GM20431 (cell line): ENCODE data around the gene FCHO2.

Experiments
- in situ Hi-C: fragments of 300-500 bp; cut with MseI, MboI; formaldehyde crosslinking; loops from one replicate; pipeline ENCODE4 v1.15.0; 2020; ENCODE audit warnings: low sequenced_read_pairs; ENCODE audit not compliant: unreplicated experiment

The FCHO2 gene

GRCh38 chr5:73103870-73104299, 148.0 kb downstream of the FCHO2 start:
- in situ Hi-C loops = no loop called here

- in situ Hi-C loops = no loop called here
Observed at GRCh38 chr5:73104326-73104725, 148.5 kb downstream of the FCHO2 start.

GRCh38 chr5:73106335-73106734, 150.5 kb downstream of the FCHO2 start:
- in situ Hi-C loops = no loop called here

GRCh38 chr5:73110190-73110589, 154.3 kb downstream of the FCHO2 start:
- in situ Hi-C loops = no loop called here

DNA sequence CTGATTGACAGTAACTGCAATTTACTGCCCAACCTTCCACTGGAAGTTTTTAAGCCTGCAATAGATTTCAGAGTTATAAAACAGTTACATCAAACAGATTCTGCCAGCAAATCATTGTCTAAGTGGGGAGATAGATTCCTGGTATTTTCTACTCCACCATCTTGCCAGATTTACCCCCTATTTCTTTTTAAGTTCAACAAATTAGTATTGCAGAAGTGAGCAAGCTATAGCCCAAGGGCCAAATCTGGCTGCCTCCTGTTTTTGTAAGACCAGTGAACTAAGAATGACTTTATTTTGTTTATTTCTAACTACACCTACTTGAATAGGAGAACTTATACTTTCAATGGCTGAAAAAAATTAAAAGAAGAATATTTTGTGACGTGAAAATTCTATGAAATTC, 155.7 kb downstream of the FCHO2 start:
- in situ Hi-C loops = no loop called here

DNA sequence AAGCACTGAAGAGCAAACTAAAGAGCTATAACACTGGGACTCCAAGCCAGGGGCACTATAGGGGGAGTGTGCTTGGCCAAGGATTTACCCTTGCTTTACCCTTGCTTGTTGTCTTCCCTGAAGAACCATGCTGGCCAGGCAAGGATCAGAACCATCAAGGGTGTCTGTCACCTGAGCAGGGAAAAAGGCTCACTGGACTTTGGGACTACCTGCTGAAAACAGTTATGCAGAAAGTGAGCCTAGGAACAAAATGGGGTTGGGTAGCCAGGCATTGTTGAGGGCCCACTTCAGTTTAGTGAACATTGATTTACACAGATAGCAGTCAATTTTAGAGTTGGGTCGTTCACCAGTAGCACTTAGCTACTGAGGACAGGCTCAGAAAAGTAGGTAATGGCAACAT, 156.5 kb downstream of the FCHO2 start:
- in situ Hi-C loops = no loop called here

GRCh38 chr5:73114044-73114688, 158.3 kb downstream of the FCHO2 start:
- in situ Hi-C loops = no loop called here

DNA sequence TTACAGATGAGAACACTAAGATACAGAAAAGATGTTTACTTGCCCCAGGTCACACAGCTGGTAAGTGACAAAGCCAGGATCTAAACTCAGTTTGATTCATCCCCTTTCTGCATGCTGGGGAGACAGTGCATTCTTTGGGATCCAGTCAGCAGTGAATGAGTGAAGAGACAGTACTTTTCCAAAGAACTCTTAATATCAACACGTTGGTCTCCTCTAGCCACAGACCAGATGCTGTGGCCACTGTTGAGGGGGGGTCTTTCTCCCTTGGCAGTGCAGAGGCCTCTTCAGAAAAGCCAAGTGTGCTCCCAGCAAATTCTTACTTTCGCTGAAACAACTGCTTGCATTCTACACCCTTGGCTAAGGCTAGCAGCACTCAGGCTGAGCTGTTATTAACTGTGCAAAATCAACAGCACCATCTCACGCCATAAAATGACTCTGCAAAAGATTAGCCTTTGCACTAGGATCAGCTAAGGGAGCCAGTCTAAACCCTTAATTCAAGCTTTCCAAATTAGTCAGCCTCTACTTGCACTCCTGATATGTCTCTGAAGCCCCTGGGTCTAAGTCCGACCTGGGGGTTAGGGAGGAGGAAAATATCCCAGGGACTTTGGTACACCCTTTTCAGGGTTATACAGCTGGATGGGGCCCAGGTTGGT, 159.7 kb downstream of the FCHO2 start:
- in situ Hi-C loops = no loop called here

- in situ Hi-C loops = no loop called here
Observed at GRCh38 chr5:73116506-73116905, 160.7 kb downstream of the FCHO2 start.

DNA sequence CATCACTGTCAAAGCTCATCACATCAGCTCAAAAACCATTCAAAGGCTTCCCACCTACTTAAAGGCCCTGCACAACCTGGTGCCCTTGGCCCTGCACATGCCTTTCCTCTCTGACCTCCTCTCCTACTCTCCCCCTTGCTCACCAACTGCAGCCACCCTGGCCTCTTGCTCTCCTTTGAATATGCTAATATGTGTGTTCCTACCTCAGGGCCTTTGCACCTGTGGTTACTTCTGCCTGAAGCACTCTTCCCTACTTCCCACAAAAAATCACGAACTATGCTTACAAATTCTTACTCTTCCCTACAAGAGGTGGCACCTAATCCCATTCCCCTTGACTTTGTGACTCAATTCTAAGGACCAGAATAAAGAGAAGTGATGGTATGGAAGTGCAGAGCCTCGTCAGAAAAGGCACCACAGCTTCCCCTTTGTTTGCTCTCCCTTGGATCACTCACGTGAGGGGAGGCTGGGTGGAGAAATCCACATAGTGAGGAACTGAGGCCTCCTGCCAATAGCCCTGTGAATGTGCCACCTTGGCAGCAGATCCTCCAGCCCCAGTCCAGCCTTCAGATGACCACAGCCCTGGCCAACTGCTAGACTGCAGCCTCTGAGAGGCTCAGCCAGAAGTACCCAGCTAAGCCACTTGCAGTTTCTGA, 161.4 kb downstream of the FCHO2 start:
- in situ Hi-C loops = no loop called here

- in situ Hi-C loops = no loop called here
Observed at GRCh38 chr5:73118391-73118973, 162.6 kb downstream of the FCHO2 start.

GRCh38 chr5:73119451-73120157, 163.8 kb downstream of the FCHO2 start:
- in situ Hi-C loops = no loop called here

- in situ Hi-C loops = no loop called here
Observed at GRCh38 chr5:73120222-73121118, 164.6 kb downstream of the FCHO2 start, which contains the start of gene TMEM171. TSS of gene TMEM171 (plus strand) at chr5:73120575. CDS start at chr5:73123374, 2,799 bp downstream.

DNA sequence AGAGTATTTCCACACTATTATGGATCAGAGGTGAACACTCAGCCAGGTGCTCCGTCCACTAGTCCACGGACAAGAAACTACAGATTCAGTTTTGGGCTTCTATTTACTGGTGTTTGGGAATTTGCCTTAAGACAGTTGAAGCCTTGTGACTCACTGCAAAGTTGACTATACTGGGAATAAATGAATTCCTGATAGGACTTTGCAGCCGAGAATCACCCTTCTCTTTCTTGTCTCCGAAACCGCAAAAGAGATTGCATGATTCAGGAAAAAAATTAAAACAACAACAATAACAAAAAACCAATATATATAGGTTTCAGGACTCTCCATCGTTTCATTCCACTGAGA, 165.2 kb downstream of the FCHO2 start:
- in situ Hi-C loops = no loop called here

DNA sequence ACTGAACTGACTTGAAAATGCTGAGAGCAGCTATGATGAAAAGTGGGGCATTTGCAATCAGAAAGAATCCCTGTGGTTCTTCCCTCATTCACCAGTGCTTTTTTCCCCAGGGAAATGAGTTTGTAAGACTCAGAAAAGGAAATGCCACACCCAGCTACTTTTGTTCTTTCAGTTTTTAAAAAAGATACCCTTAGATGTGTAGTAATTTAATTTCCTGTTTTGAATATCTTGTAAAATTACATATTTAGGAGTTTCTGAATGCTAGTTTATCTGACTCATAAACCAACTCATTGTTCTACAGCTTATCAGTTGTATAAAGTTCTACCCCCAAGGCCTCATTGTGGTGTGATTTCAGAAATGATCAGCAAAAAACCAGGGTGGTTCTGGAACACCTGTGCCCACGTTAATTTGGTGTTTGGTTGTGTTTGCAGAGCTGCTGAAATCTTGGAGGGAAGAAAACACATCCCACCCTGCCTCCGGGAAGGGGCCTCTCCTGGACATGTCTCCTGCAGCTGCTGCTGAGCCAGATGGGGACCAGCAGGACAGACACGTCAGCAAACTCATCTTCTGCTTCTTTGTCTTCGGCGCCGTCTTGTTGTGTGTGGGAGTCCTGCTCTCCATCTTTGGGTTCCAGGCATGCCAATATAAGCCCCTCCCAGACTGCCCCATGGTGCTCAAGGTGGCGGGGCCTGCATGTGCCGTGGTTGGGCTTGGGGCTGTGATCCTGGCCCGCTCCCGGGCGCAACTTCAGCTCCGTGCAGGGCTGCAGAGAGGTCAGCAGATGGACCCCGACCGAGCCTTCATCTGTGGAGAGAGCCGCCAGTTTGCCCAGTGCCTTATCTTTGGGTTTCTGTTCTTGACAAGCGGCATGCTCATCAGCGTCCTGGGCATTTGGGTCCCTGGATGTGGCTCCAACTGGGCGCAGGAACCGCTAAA, 167.3 kb downstream of the FCHO2 start:
- in situ Hi-C loops = no loop called here

DNA sequence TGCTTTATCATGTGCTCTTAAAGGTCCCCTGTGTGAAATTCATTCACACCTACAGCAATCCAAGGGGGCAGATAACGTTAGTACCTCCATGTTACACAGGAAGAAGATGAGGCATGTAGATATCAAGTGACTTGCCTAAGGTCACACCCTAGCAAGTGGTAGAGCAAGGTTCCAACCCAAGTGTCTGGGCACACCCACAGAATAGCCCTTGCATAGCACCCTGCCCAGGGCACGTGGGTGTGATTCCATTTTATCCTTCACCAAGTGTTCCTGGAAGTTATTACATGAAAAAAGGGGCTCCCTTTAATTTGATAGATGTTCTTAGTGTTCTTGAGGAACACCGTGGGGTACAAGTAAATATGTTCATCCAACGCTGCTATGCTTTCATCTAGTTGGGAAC, 169.4 kb downstream of the FCHO2 start:
- in situ Hi-C loops = no loop called here

GRCh38 chr5:73126381-73126780, 170.5 kb downstream of the FCHO2 start:
- in situ Hi-C loops = no loop called here

GRCh38 chr5:73126957-73127356, 171.1 kb downstream of the FCHO2 start:
- in situ Hi-C loops = no loop called here
